HPDE6-E6E7 (cell line): ENCODE measurements around the gene NEK5.
"Not testable (repeated sequence)": the region's sequence is repeated elsewhere in the genome, so short reads cannot be mapped to it uniquely, and the experiment has no call there.

Experiments used
- DNase-seq: peaks from one replicate; pipeline ENCODE4 v3.0.0; 2011; ENCODE audit warnings: missing footprints; ENCODE audit errors: extremely low spot score

Gene NEK5

GRCh38 chr13:52128714-52129700, at the start of gene NEK5:
Gene NEK5 (minus strand): TSS chr13:52129073. CDS start chr13:52127482, 1,591 bp downstream.
- peak; percentile 26 for DNase-seq

GRCh38 chr13:52177276-52177675, 48.4 kb upstream of the NEK5 start:
- no peak for DNase-seq

- not testable (repeated sequence) for DNase-seq
These were observed 45.1 kb upstream of the NEK5 start for GRCh38 chr13:52173970-52174369.

- DNase-seq, result no peak
These were observed 44.5 kb upstream of the NEK5 start for GRCh38 chr13:52173373-52173772.

GRCh38 chr13:52171686-52172085, 42.8 kb upstream of the NEK5 start:
- not testable (repeated sequence) for DNase-seq

- not testable (repeated sequence) for DNase-seq
These were observed 42.0 kb upstream of the NEK5 start for GRCh38 chr13:52170828-52171391.

- no peak for DNase-seq
These were observed 41.0 kb upstream of the NEK5 start for GRCh38 chr13:52169839-52170238.

- DNase-seq, result no peak
These were observed 36.5 kb upstream of the NEK5 start for GRCh38 chr13:52165411-52165810.

- DNase-seq, result no peak
These were observed 36.1 kb upstream of the NEK5 start for GRCh38 chr13:52164989-52165388.

GRCh38 chr13:52163878-52164277, 35.0 kb upstream of the NEK5 start:
- DNase-seq, result not testable (repeated sequence)

- no peak for DNase-seq
These were observed 33.6 kb upstream of the NEK5 start for GRCh38 chr13:52162279-52163101.

- no peak for DNase-seq
These were observed 32.3 kb upstream of the NEK5 start for GRCh38 chr13:52161181-52161646.

- DNase-seq, result no peak
These were observed 31.6 kb upstream of the NEK5 start for GRCh38 chr13:52160506-52160905.

GRCh38 chr13:52160053-52160452, 31.2 kb upstream of the NEK5 start:
- DNase-seq, result no peak

GRCh38 chr13:52159159-52159982, 30.5 kb upstream of the NEK5 start, which contains the start of gene NEK3:
Gene NEK3 (minus strand): TSS chr13:52159597. CDS start chr13:52156191, 3,406 bp downstream.
- DNase-seq, result peak; percentile 32

GRCh38 chr13:52158629-52159158, 29.8 kb upstream of the NEK5 start:
- DNase-seq, result no peak

GRCh38 chr13:52156724-52157261, 27.9 kb upstream of the NEK5 start:
- no peak for DNase-seq

GRCh38 chr13:52155177-52155576, 26.3 kb upstream of the NEK5 start:
- no peak for DNase-seq

- no peak for DNase-seq
These were observed 18.4 kb upstream of the NEK5 start for GRCh38 chr13:52147225-52147624.

GRCh38 chr13:52141299-52141698, 12.4 kb upstream of the NEK5 start:
- DNase-seq, result no peak
